Fibroblast of lung (primary cell): Measurements from ENCODE around the gene ASTN1.

Source experiments
- CTCF ChIP-seq, 2 donors: IDR thresholded peaks in 1 of 2; conservative IDR thresholded peaks in 1 of 2; 1 replicate in 1 of 2; 2 replicates in 1 of 2; pipeline ENCODE4 v1.5.1; 2011 to 2012; ENCODE audit warnings: low read length in 2 of 2, control low read depth in 1 of 2, inconsistent platforms in 1 of 2, low read depth in 1 of 2, mild to moderate bottlenecking in 1 of 2
- EZH2 ChIP-seq: IDR thresholded peaks from 2 replicates; pipeline ENCODE4 v1.5.1; 2012; ENCODE audit warnings: low read length, control low read depth, mild to moderate bottlenecking; ENCODE audit errors: missing control alignments

GRCh38 chr1:176815621-176816020 is 348.9 kb downstream of the ASTN1 start:
- no peak for TF ChIP-seq CTCF (conservative IDR thresholded peaks at IDR 0.05 in 1 of 2, IDR thresholded peaks at IDR 0.05 in 1 of 2; ENCODE audit: low read depth in 1 of 2, low read length in 2 of 2)
- TF ChIP-seq EZH2, result no peak
